ENCODE results near the gene PANK2. TPM values are rescaled to one million over a fixed set of nuclear protein-coding genes. Genes with fewer than 3 reads are reported as not detected.

Gene PANK2
- total RNA-seq, 4 donors from 2014 or later, result 49.0 to 58.1 (median 54.3) TPM

- H3K27me3 ChIP-seq, result no peaks in the 10 kb centered on the region
- 80% methylated on average over 2 of the region's 5 CpGs; no CpG with 5 or more reads in 1 of the 2 donors for WGBS, 2 donors (ENCODE audit: low coverage in 1 of 2)
- no peak overlapping the region for H3K27ac ChIP-seq
- no peaks in the 10 kb centered on the region for H3K4me1 ChIP-seq
- H3K9me3 ChIP-seq, result no peaks in the 10 kb centered on the region
- TF ChIP-seq, protein P1, sequence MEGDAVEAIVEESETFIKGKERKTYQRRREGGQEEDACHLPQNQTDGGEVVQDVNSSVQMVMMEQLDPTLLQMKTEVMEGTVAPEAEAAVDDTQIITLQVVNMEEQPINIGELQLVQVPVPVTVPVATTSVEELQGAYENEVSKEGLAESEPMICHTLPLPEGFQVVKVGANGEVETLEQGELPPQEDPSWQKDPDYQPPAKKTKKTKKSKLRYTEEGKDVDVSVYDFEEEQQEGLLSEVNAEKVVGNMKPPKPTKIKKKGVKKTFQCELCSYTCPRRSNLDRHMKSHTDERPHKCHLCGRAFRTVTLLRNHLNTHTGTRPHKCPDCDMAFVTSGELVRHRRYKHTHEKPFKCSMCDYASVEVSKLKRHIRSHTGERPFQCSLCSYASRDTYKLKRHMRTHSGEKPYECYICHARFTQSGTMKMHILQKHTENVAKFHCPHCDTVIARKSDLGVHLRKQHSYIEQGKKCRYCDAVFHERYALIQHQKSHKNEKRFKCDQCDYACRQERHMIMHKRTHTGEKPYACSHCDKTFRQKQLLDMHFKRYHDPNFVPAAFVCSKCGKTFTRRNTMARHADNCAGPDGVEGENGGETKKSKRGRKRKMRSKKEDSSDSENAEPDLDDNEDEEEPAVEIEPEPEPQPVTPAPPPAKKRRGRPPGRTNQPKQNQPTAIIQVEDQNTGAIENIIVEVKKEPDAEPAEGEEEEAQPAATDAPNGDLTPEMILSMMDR (IDR thresholded peaks at IDR 0.05), result no peak
- TF ChIP-seq POLR2AphosphoS5 (IDR thresholded peaks at IDR 0.05), result no peak
- TF ChIP-seq EP300 (IDR thresholded peaks at IDR 0.05), result no peak
- no peak overlapping the region for H3K4me3 ChIP-seq
- ATAC-seq, result no peak
- peaks cover 0 to 97% of the 10 kb centered on the region in 2 donors for H3K36me3 ChIP-seq
These were observed 24.7 kb upstream of the PANK2 start for GRCh38 chr20:3864518-3864917.

GRCh38 chr20:3865152-3865886 is 23.9 kb upstream of the PANK2 start:
- Histone ChIP-seq H3K27me3 (no peaks in the 10 kb centered on the region), H3K4me1 (no peaks in the 10 kb centered on the region), H3K9me3 (no peaks in the 10 kb centered on the region), H3K36me3 (peaks cover 0 to 97% of the 10 kb centered on the region in 2 donors), H3K4me3 (no peak overlapping the region), H3K27ac (no peak overlapping the region)
- no peak for TF ChIP-seq POLR2AphosphoS5 (IDR thresholded peaks at IDR 0.05)
- no CpG with 5 or more reads among the region's 14 CpGs for WGBS, 2 donors (ENCODE audit: low coverage in 1 of 2)
- no peak for ATAC-seq

GRCh38 chr20:3865887-3866407 is 23.2 kb upstream of the PANK2 start:
- ATAC-seq, result no peak

DNA sequence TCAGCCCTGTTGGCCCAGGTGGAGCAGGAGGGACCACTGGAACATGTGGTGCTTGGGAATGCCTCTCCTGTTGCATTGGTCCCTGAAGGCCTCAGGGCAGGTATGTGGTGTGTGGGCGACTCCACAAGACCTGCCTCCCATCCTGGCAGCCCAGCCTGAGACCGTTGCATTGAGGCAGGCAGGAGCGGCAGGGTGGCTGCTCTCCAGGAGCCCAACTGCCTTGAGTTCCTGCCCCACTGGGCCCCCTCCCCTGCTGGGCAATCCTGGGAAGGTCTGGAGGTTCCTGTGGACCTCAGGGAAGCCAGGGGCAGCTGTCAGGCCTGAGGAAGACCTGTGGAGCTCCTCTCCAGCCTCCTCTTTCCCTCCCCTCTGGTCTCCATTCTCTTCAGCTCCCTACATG is 22.7 kb upstream of the PANK2 start:
- peaks cover 0 to 92% of the 10 kb centered on the region in 2 donors for H3K36me3 ChIP-seq
- H3K4me3 ChIP-seq, result no peak overlapping the region
- WGBS, 2 donors (ENCODE audit: low coverage in 1 of 2), result 80% methylated on average over 1 of the region's 3 CpGs; no CpG with 5 or more reads in 1 of the 2 donors
- no peak overlapping the region for H3K27ac ChIP-seq
- TF ChIP-seq, protein P1 (IDR thresholded peaks at IDR 0.05), result no peak
- no peak for TF ChIP-seq EP300 (IDR thresholded peaks at IDR 0.05)
- no peak for TF ChIP-seq POLR2A (IDR thresholded peaks at IDR 0.05)
- no peak for TF ChIP-seq POLR2AphosphoS5 (IDR thresholded peaks at IDR 0.05)
- H3K4me1 ChIP-seq, result peaks cover 0 to 9% (median 0%) of the 10 kb centered on the region in 3 donors
- no peak for ATAC-seq
- no peaks in the 10 kb centered on the region for H3K27me3 ChIP-seq
- no peaks in the 10 kb centered on the region for H3K9me3 ChIP-seq

More at GRCh38 chr20:3865887-3866407, 23.2 kb upstream of the PANK2 start:
- H3K36me3 ChIP-seq, result peaks cover 0 to 92% of the 10 kb centered on the region in 2 donors
- H3K27me3 ChIP-seq, result no peaks in the 10 kb centered on the region
- peaks cover 0 to 4% (median 0%) of the 10 kb centered on the region in 3 donors for H3K4me1 ChIP-seq
- no peaks in the 10 kb centered on the region for H3K9me3 ChIP-seq
- 100% methylated on average over 1 of the region's 14 CpGs; no CpG with 5 or more reads in 1 of the 2 donors for WGBS, 2 donors (ENCODE audit: low coverage in 1 of 2)
- TF ChIP-seq, protein P1 (IDR thresholded peaks at IDR 0.05), result no peak
- TF ChIP-seq POLR2AphosphoS5 (IDR thresholded peaks at IDR 0.05) (no peak), POLR2A (IDR thresholded peaks at IDR 0.05) (no peak), EP300 (IDR thresholded peaks at IDR 0.05) (no peak)
- H3K27ac ChIP-seq, result no peak overlapping the region
- H3K4me3 ChIP-seq, result no peak overlapping the region

GRCh38 chr20:3867802-3868201 is 21.4 kb upstream of the PANK2 start:
- peaks cover 0 to 92% of the 10 kb centered on the region in 2 donors for H3K36me3 ChIP-seq
- WGBS, 2 donors (ENCODE audit: low coverage in 1 of 2), result 50 to 58% methylated on average over 2 of the region's 2 CpGs
- TF ChIP-seq EP300 (IDR thresholded peaks at IDR 0.05) (no peak), POLR2AphosphoS5 (IDR thresholded peaks at IDR 0.05) (no peak), POLR2A (IDR thresholded peaks at IDR 0.05) (no peak)
- TF ChIP-seq, protein P1 (IDR thresholded peaks at IDR 0.05), result no peak

More at GRCh38 chr20:3867802-3868201, 21.4 kb upstream of the PANK2 start:
- Histone ChIP-seq H3K9me3 (no peaks in the 10 kb centered on the region), H3K4me1 (peaks cover 0 to 17% (median 0%) of the 10 kb centered on the region in 3 donors), H3K27ac (no peak overlapping the region), H3K27me3 (no peaks in the 10 kb centered on the region), H3K4me3 (no peak overlapping the region)
- no peak for ATAC-seq

Data from gastroesophageal sphincter (tissue), 4 donors.